Measurements from ENCODE around the gene FRYL. TPM values are rescaled to one million over a fixed set of nuclear protein-coding genes. Genes with fewer than 3 reads are reported as not detected.

Gene FRYL
- total RNA-seq, 1 donor from 2014 or later: 172 TPM

GRCh38 chr4:48680848-48681568 lies 99.1 kb downstream of the FRYL start:
- intact Hi-C loops (cut with DNase I): no loop called here
- DNase-seq (ENCODE audit: low spot score): no peak
- no peak for ATAC-seq

GRCh38 chr4:48673537-48673936 lies 106.5 kb downstream of the FRYL start:
- no peak for ATAC-seq
- intact Hi-C loops (cut with DNase I): no loop called here
- DNase-seq (ENCODE audit: low spot score): no peak

DNA sequence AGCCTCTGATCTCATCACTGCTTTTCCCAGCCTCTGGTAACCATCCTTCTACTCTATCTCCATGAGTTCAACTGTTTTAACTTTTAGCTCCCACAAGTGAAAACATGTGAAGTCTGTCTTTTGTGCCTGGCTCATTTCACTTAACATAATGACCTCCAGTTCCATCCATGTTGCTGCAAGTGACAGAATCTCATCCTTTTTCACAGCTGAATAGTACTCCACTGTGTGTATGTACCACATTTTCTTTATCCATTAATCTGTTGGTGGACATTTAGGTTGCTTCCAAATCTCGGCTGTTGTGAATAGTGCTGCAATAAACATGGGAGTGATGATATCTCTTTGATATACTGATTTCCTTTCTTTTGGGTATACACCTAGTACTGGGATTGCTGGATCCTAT lies 109.5 kb downstream of the FRYL start:
- no peak for ATAC-seq
- DNase-seq (ENCODE audit: low spot score): no peak
- intact Hi-C loops (cut with DNase I): no loop called here

- no peak for DNase-seq (ENCODE audit: low spot score)
- ATAC-seq: no peak
- intact Hi-C loops (cut with DNase I): no loop called here
Measured at GRCh38 chr4:48669086-48669485, 111.0 kb downstream of the FRYL start.

DNA sequence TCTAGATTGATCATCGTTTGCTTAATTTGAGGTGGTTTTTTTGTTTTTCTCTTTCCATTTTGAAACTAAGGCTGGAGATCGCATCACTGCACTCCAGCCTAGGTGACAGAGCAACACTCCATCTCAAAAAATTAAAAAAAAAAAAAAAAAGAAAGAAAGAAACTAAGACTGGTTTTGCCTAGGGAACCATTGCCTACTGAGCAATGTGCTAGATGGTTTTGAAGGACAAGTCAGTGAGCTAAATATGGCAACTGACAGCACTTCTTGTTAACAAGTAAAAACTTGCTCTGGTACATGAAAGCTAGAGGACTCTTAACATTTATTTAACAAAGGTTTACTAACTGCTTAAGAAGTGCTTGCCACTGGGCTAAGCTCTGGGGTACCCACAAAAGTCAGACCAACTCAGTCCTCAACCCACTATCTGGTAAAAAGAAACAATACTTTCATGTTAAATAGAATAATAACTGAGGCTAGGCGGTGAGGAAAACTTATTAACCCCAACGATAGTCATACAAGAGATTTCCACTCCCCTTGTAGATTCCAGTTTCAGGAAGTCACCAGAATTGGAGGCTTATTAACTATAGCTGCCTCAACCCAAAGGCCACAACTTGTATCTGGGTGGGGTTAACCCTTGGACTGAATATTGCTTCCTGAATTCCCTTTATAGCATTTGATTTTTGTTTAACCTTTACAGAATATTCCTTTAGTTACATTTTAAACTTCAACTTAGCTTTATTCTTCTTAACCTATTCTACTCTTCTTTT lies 111.6 kb downstream of the FRYL start:
- intact Hi-C loops (cut with DNase I): no loop called here
- no peak for DNase-seq (ENCODE audit: low spot score)
- ATAC-seq: no peak

DNA sequence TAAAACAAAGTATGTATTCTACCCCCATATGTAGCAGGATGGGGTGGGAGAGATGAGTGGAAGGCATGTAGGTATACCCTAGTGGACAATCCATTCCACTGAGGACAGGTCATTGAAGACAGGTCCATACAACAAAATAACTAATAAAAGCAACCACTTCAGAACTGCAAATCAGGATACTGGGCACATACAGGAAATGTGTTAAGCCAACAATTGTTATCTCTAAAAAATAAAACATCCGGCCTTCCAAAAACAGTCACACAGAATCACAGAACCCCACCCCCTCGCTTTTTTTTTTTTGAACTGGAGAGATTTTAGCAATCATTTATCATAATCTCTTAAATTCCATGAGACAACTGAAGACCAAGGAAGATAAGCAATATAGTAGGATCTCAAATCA lies 112.9 kb downstream of the FRYL start:
- intact Hi-C loops (cut with DNase I): no loop called here
- DNase-seq (ENCODE audit: low spot score) (no peak), ATAC-seq (no peak)

GRCh38 chr4:48665555-48666186 lies 114.4 kb downstream of the FRYL start:
- ATAC-seq (no peak), DNase-seq (ENCODE audit: low spot score) (no peak)
- intact Hi-C loops (cut with DNase I): no loop called here

DNA sequence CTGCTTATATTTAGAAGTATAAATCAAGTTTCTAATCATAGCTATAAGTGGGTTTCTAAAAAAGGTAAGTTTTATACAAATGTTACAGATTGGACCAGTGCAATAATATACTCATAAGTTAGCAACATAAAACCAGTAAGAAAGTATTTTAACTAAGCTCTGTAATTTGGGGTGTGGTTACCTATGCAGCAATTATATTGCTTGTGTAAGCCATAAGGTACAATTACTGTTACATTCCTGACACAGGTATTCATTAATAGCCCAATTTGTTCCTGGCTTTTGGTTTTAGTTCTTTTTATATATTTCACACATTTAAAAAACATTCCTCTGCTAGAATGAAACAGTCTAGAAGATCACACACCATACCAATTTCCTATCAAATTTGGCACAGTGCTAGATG lies 115.1 kb downstream of the FRYL start:
- ATAC-seq: no peak
- no peak for DNase-seq (ENCODE audit: low spot score)
- intact Hi-C loops (cut with DNase I): no loop called here

- intact Hi-C loops (cut with DNase I): no loop called here
- ATAC-seq: no peak
- DNase-seq (ENCODE audit: low spot score): no peak
Measured at GRCh38 chr4:48661391-48661790, 118.7 kb downstream of the FRYL start.

GRCh38 chr4:48660347-48660746 lies 119.7 kb downstream of the FRYL start:
- DNase-seq (ENCODE audit: low spot score) (no peak), ATAC-seq (no peak)
- intact Hi-C loops (cut with DNase I): no loop called here

DNA sequence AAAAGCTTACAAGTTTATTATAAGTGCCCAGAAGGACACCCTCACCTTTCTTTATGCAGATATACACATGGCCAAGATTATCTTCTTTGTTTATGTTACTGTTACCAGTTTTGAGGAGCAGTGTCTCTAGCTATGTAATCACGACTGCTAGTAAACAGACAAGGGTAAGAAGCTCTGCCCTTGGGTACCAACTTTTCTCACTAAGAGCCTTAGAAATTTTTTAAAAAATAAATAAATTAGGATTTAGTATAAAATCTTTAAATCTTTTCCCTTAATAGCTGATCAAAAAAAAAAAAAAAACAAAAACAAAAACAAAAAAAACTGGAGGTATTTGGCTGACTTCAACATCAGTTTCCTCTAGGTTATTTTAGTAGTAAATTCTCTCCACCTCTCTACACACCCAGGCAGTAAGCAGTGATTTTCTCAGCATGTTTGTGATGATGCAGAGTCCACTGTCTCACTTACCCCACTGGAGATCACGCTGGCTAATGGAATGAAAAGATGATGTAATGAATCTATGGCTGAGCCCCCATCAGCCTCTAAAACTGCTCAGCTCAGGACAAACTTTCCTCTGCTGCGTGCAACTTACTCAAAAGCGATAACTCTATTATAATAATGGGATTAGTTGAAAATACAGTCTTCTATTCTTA lies 125.9 kb downstream of the FRYL start:
- ATAC-seq: peak; percentile 64

GRCh38 chr4:48653217-48654014 lies 126.7 kb downstream of the FRYL start:
- ATAC-seq (peak; percentile 87), DNase-seq (ENCODE audit: low spot score) (peak; percentile 67)
- intact Hi-C loops (cut with DNase I): no loop called here

More for the DNA sequence above, 125.9 kb downstream of the FRYL start:
- no peak for DNase-seq (ENCODE audit: low spot score)
- intact Hi-C loops (cut with DNase I): no loop called here

- DNase-seq (ENCODE audit: low spot score): no peak
- intact Hi-C loops (cut with DNase I): no loop called here
- ATAC-seq: no peak
Measured at GRCh38 chr4:48651914-48652313, 128.2 kb downstream of the FRYL start.

DNA sequence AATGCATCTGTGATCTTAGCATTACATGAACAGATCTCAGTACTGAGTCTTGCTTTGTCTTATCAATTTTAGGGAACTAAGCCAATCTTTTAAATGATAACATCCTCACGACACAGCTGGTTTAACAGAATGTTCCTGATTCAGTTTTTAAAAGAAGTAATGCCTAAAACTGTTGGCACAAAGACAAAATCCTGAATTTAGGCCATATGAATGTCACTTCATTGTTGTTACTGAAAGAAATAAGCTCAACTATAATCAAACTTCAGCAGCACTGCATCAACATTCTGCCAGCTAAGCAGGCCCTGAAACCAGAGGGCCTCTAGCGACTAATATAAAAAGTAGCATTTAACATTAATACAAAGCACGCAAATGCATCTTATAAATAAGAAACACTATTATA lies 130.6 kb downstream of the FRYL start:
- no peak for ATAC-seq
- no peak for DNase-seq (ENCODE audit: low spot score)
- intact Hi-C loops (cut with DNase I): no loop called here

DNA sequence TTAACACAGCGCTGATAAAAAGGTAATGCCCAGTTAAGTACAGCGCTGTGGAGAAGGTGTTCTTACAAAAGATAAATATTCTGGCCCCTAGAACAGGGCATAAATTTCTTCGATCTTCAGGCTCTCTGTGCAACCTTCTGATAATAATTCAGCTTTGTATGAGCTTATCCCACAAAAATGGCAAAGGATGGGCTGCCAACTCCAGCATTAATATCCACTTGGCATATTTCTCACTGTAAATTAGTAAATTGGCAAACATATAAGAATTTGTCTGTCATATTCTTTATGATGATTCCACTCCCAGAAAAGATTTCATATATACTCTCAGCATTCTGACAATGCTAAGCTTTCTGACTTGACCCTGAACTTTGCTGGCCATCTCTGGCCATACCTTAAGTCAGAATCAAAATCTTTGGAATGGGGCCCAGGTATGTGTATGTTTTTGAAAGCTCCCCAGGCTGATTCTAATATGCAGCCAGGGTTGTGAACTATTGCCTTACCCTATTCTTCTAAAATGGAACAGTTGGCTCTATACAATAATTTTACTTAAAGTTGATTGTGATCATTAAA lies 134.8 kb downstream of the FRYL start:
- ATAC-seq: no peak
- intact Hi-C loops (cut with DNase I): no loop called here
- DNase-seq (ENCODE audit: low spot score): no peak

DNA sequence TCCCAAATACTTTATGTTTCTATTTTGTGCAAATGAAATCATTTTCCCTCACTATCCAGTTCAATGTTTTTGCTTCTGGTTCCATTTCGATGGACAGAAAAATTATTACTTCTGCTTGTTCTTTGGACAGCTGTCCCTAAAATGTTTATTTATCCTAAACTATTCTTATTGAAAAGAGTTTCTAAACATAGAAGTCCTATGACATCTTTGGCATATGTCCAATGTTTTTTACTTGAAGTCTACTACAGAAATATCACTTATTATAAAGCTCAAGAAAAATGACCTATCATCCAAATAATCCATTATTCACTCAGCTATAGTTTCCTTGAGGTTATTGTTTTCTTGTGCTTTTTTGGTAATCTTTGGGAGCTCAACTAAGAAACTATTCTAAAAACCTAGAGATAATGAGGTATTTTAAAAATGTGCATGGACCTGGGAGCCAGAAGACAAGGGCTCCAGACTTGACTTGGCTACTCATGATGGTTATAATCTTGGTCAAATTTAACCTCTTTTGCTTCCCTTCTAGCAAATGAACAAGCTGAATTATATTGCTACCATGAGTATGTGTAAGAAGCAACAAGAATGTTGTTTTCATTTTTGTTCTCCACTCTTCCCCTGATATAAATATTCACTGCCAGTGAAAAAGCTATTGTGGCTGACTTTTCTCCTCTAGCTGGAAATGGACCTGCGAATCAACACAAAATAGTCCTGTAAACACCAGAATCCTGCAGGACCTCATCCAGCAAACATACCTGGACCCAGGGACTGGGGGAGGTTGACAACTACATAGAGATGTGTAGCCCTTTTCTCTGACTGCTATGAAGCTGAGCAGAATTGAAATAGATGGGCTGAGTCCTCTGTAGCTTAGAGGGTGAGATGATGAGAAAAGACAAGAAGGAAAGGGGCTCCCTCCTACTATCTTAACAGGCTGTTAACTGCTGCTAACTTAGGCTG lies 137.4 kb downstream of the FRYL start:
- intact Hi-C loops (cut with DNase I): no loop called here
- ATAC-seq: no peak
- DNase-seq (ENCODE audit: low spot score): no peak

- intact Hi-C loops (cut with DNase I): no loop called here
- ATAC-seq: no peak
- no peak for DNase-seq (ENCODE audit: low spot score)
Measured at GRCh38 chr4:48641401-48641800, 138.7 kb downstream of the FRYL start.

GRCh38 chr4:48640699-48641098 lies 139.4 kb downstream of the FRYL start:
- intact Hi-C loops (cut with DNase I): no loop called here
- ATAC-seq (no peak), DNase-seq (ENCODE audit: low spot score) (no peak)

Data from sciatic nerve (tissue), 2 donors.